Frontal cortex (tissue), 4 donors: ENCODE measurements around the gene CAPZA1. TPM values are rescaled to one million over a fixed set of nuclear protein-coding genes. Genes with fewer than 3 reads are reported as not detected.

ENCODE experiments used
- DNase-seq, 2 donors: peaks; one replicate each; pipeline ENCODE4 v3.0.0; 2012; ENCODE audit warnings: low spot score in 2 of 2
- FAIRE-seq: peaks from 2 replicates; lab custom pipeline; 2012; peaks lifted over from hg19 to GRCh38; lab: Jason Lieb, UNC
- total RNA-seq: library from RNA; depleted of rRNA; stranded (reverse); fragments of >200 nt; gene quantifications from one replicate; pipeline ENCODE4 v1.2.3, GENCODE V29; 2014
- donor health status: control.
- donor health status: control.
- donor health status: control.

Gene CAPZA1
- total RNA-seq, 1 donor from 2014 or later = 90.9 TPM

GRCh38 chr1:112674986-112675727 lies 55.5 kb downstream of the CAPZA1 start:
- no peak for FAIRE-seq
- DNase-seq = peak; percentile 69 to 71

GRCh38 chr1:112675728-112676381 lies 56.2 kb downstream of the CAPZA1 start:
- no peak for FAIRE-seq
- no peak for DNase-seq

DNA sequence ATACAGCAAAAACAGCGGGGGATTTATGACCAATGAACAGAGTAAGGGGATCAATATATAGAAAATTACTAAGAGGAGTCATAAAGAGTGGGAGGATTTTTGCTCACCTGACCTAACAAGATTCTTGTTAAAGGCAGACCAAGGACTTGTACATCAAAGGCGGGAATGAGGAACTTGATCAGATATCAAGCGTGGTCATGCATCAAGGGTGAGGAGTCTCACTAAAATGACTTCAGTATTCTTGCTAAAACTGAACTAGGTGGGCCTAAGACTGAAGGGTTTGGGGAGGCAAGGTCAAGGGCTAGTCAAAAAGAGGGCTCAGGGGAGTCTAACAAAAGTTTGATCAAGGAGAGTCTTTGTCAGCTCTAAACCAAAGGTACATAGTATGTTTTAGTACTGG lies 56.9 kb downstream of the CAPZA1 start:
- FAIRE-seq = no peak
- DNase-seq = no peak

DNA sequence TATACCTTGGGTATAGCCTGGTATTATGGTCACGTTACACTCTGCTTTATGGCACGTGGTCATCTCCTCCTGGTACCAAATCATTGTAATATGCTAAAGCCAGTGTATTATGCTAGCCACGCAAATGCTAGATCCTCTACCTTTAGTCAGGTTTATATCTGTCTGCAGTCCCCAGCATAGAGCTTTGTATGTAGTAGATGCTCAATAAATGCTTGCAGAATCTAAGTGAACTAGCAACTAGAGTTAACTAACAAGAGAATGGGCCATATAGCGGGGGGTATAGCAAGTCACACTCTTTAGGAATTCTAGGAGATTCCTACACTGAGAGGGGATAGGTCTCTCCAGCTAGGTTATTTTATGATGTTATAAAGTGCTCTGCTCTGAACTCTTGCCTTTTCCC lies 57.9 kb downstream of the CAPZA1 start:
- DNase-seq = no peak
- FAIRE-seq = no peak

- no peak for FAIRE-seq
- no peak for DNase-seq
Measured at GRCh38 chr1:112678605-112679004, 59.0 kb downstream of the CAPZA1 start.

GRCh38 chr1:112685913-112686312 lies 66.3 kb downstream of the CAPZA1 start:
- DNase-seq (no peak), FAIRE-seq (no peak)

- no peak for DNase-seq
- FAIRE-seq = no peak
Measured at GRCh38 chr1:112686417-112686816, 66.8 kb downstream of the CAPZA1 start.

DNA sequence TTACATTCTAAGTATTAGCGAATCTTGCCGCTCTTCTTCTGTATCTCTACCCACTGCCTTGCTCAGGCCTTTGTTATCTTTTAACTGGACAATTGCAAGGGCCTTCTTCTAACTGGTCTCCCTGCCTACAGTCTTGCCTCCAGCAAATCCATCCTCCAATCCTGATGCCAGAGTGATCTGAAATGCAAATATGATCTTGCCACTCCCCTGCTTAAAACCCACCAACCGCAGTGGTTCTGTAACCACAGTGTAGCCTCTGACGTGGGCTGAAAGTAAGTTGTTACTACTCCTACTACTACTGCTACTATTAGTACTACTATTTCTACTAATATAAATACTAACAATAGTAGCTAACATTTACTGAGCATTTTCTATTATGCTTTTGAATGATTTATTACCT lies 67.2 kb downstream of the CAPZA1 start:
- FAIRE-seq (no peak), DNase-seq (no peak)

DNA sequence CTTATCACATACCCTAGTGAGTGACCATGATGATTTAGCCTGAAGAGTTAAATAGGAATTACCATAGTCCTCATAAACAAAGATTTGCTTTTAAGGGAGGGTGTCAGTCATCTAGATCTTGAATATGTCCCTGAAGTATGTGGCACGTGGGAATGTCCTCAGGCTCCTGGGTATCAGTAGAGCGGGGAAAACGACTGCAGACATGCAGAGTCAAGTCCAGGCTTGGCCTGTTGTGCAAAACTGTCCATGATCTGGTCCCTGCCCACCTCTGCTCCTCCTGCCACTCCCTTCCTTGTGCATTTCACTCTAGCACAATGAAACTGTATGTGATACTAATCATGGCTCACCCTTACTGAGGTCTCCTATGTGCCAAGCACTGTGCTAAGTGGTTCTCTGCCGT lies 67.7 kb downstream of the CAPZA1 start:
- no peak for FAIRE-seq
- DNase-seq = no peak

DNA sequence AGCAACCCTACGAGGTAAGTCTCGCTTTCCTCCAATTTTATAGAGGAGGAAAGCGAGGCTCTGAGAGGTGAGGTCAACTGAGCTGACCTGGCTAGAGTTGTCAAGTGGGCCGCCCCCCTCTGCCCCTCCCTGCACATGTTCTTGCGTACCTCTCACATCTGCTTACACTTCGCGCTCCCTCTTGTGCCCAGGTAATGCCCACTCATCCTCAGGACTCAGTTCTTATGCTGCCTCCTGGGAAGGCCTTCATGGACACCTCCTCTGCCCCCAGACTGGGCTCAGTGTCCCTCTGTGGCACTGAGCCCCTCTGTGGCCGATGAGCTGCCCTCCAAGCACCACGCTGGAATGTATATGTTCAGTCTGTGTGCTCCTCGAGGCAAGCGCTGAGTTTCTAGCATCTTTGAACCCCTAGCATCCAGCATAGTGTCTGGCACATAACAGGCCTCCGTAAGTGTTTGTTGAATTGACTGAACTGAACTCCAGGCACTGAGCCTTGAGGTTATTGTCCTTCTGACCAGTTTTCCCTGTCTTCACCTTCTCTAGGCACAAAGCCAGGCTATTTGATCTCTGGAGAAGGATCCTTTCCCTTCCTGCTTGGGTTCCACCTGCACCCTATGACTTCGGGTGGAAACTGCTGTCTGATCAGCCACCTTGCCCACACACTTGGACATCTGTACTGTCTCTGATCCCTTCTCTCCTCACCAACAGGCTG lies 68.3 kb downstream of the CAPZA1 start:
- FAIRE-seq (no peak), DNase-seq (no peak)

- FAIRE-seq (no peak), DNase-seq (no peak)
Measured at GRCh38 chr1:112688781-112689193, 69.2 kb downstream of the CAPZA1 start.

- FAIRE-seq (no peak), DNase-seq (no peak)
Measured at GRCh38 chr1:112689196-112689841, 69.7 kb downstream of the CAPZA1 start.

GRCh38 chr1:112689842-112690237 lies 70.2 kb downstream of the CAPZA1 start:
- FAIRE-seq (no peak), DNase-seq (no peak)

DNA sequence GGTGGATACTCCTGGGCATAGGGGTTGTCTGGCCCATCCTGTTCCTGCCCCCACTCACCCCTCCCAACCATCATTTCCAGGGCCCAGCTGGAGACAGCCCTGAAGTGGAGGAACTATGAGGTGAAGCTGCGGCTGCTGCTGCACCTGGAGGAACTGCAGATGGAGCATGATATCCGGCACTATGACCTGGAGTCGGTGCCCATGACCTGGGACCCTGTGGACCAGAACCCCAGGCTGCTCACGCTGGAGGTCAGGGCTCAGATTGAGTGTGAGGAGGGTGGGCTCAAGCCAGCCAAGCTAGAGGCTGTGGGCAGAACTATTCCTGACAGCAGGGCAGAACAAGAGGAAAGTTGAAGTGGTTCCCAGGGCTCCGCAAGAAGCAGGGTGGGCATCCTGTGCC lies 73.0 kb downstream of the CAPZA1 start:
- FAIRE-seq = no peak
- DNase-seq = no peak

GRCh38 chr1:112693821-112694220 lies 74.2 kb downstream of the CAPZA1 start:
- DNase-seq (no peak), FAIRE-seq (no peak)

GRCh38 chr1:112694363-112694929 lies 74.8 kb downstream of the CAPZA1 start:
- DNase-seq = no peak
- no peak for FAIRE-seq

GRCh38 chr1:112695276-112695675 lies 75.6 kb downstream of the CAPZA1 start:
- FAIRE-seq = no peak
- no peak for DNase-seq

GRCh38 chr1:112696578-112697314 lies 77.1 kb downstream of the CAPZA1 start:
- FAIRE-seq (no peak), DNase-seq (no peak)

- no peak for FAIRE-seq
- DNase-seq = no peak
Measured at GRCh38 chr1:112697781-112698201, 78.2 kb downstream of the CAPZA1 start.
